ENCODE results near the gene HOXA2. TPM values are rescaled to one million over a fixed set of nuclear protein-coding genes. Genes with fewer than 3 reads are reported as not detected.

HOXA2 gene
- total and polyA plus RNA-seq, 2 of the 8 experiments (the other 6 are each of a cell fraction or from before 2014, with no cell fraction given) = not detected

DNA sequence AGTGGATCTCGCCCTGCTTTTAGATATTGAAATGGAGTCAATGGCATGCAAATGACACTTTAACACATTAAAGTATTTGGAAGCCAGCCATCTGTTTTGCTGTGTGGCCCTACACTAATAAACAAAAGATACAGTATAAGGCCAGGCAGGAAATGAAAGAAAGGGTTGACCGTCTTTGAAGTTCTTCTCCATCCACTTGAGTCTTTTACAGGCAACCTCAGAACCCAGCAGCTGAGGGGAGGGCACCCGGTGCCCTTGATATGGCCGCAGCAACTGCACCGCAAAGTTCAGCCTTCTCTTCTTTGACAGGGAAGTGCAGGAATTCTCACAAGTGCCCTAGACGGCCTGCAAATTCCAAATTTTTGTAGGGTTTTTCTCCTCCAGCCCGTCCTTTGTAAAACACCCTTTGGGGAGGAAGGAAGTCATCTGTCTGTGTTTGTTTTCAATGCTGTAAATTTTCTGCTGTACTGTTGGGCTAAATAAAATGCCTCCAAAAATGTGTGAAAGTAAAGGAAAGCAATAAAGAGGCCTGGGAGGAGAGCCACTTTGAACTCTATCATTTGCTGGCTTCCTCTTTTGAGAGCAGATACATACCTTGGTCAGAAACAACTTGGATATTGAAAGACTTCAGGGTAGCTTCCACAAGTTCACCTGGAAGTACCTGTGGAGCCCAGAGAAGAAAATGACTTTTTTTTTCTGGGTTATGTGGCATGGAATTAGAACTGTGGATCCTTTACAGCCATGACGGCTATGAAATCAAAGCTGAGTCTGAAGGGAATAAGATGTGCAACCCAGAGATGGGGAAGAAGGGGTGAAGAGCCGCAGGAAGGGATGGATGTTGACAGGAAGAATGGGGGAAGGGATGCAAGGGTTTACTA lies 10.3 kb downstream of the HOXA2 start (continued):
- TF ChIP-seq ATF2 (IDR thresholded peaks at IDR 0.05; ENCODE audit: low read length) = no peak
- TF ChIP-seq KDM4A (IDR thresholded peaks at IDR 0.05; ENCODE audit: low read depth, low read length, severe bottlenecking) = no peak
- TF ChIP-seq TEAD4 (IDR thresholded peaks at IDR 0.05; ENCODE audit: low read depth, low read length) = no peak
- TF ChIP-seq SIX5 (IDR thresholded peaks at IDR 0.05; ENCODE audit: low read depth, low read length) = no peak
- no peak for TF ChIP-seq RXRA (IDR thresholded peaks at IDR 0.05; ENCODE audit: insufficient read depth, low read depth, low read length)
- TF ChIP-seq SP1 (IDR thresholded peaks at IDR 0.05; ENCODE audit: low read depth, low read length) = peak; percentile 35; the same call in 1 of the 2 replicates
- TF ChIP-seq NANOG (IDR thresholded peaks at IDR 0.05; ENCODE audit: insufficient read depth, low read depth, low read length, poor library complexity, severe bottlenecking) = peak; percentile 63
- no peak for TF ChIP-seq EP300 (IDR thresholded peaks at IDR 0.05; ENCODE audit: borderline replicate concordance in 1 of 2, low read depth in 2 of 2, low read length in 2 of 2)
- no peak for TF ChIP-seq CBX5 (IDR thresholded peaks at IDR 0.05; ENCODE audit: low read depth, low read length)
- TF ChIP-seq YY1 (IDR thresholded peaks at IDR 0.05; ENCODE audit: low read depth, low read length) = 0 out of 2 replicates have a peak, but pooled peaks have one; percentile 56
- TF ChIP-seq E2F6 (IDR thresholded peaks at IDR 0.05) = no peak
- TF ChIP-seq CTBP2 (IDR thresholded peaks at IDR 0.05; ENCODE audit: borderline replicate concordance, insufficient read depth, insufficient read length, low read length) = peak; percentile 81
- 0 out of 4 replicates have a peak, but pooled peaks of 1 of the 2 experiments have one; percentile 49 for TF ChIP-seq SIN3A (conservative IDR thresholded peaks at IDR 0.05 in 1 of 2, IDR thresholded peaks at IDR 0.05 in 1 of 2; ENCODE audit: low read depth in 1 of 2, low read length in 2 of 2)
- no peak for TF ChIP-seq BRCA1 (IDR thresholded peaks at IDR 0.05; ENCODE audit: low read depth, low read length)
- no peak for TF ChIP-seq BACH1 (IDR thresholded peaks at IDR 0.05; ENCODE audit: low read length)
- TF ChIP-seq CHD2 (IDR thresholded peaks at IDR 0.05; ENCODE audit: low read length) = no peak
- no peak for TF ChIP-seq SRF (IDR thresholded peaks at IDR 0.05; ENCODE audit: low read depth, low read length)
- no peak for TF ChIP-seq TAF7 (optimal IDR thresholded peaks at IDR 0.05; ENCODE audit: borderline replicate concordance, low read depth, low read length)
- TF ChIP-seq EZH2 (IDR thresholded peaks at IDR 0.05; ENCODE audit: low read depth, low read length, severe bottlenecking) = peak; percentile 84
- TF ChIP-seq CHD1 (IDR thresholded peaks at IDR 0.05; ENCODE audit: low read depth, low read length) = no peak
- TF ChIP-seq ASH2L (IDR thresholded peaks at IDR 0.05; ENCODE audit: low read length) = no peak
